PC-9 (cell line): ENCODE data around the gene APOH. TPM values are rescaled to one million over a fixed set of nuclear protein-coding genes. Genes with fewer than 3 reads are reported as not detected.

Experiments
- BruUV-seq: library from RNA; stranded (reverse); fragments of 400-500 nt; replicated peaks from 2 replicates; lab custom pipeline; 2021; lab: Mats Ljungman, UMichigan
- CTCF ChIA-PET: fragments of 300-600 bp; sonication (Branson Sonifier 250); formaldehyde crosslinking; loops from one replicate; lab custom pipeline; 2022; ENCODE audit warnings: antibody characterized with exemption; lab: Charles Lee
- POLR2A ChIA-PET: fragments of 300-600 bp; sonication (Branson Sonifier 250); formaldehyde crosslinking; loops from one replicate; lab custom pipeline; 2022; ENCODE audit warnings: antibody characterized with exemption; ENCODE audit not compliant: unreplicated experiment; lab: Charles Lee
- DNase-seq, 2 experiments: peaks; one replicate each; pipeline versions ENCODE4 v3.0.0 to v3.0.0-alpha.2; 2015 to 2022; ENCODE audit warnings: mixed read lengths in 1 of 2
- H2AFZ ChIP-seq: fragments of 200-600 bp; sonication (generic); 2 replicates; pipeline ENCODE4 v1.8.1; 2017; ENCODE audit warnings: antibody characterized with exemption
- H3F3A ChIP-seq: fragments of 200-600 bp; sonication (generic); 2 replicates; pipeline ENCODE4 v1.8.1; 2017; ENCODE audit warnings: antibody characterized with exemption, mild to moderate bottlenecking, low read depth; ENCODE audit not compliant: insufficient read depth
- H3K27ac ChIP-seq: fragments of 200-600 bp; sonication (generic); 2 replicates; pipeline ENCODE4 v1.6.1; 2016; ENCODE audit warnings: mixed run types
- H3K27me3 ChIP-seq: fragments of 200-600 bp; sonication (generic); 2 replicates; pipeline ENCODE4 v1.6.1; 2016; ENCODE audit warnings: low read depth, mixed run types; ENCODE audit not compliant: insufficient read depth
- H3K36me3 ChIP-seq: fragments of 200-600 bp; sonication (generic); 2 replicates; pipeline ENCODE4 v1.6.1; 2016; ENCODE audit warnings: low read depth, mixed run types
- H3K4me1 ChIP-seq: fragments of 200-600 bp; sonication (generic); replicated peaks from 2 replicates; pipeline ENCODE4 v1.6.1; 2016; ENCODE audit warnings: mixed run types; ENCODE audit not compliant: insufficient read depth
- H3K4me2 ChIP-seq: fragments of 200-600 bp; sonication (generic); 2 replicates; pipeline ENCODE4 v1.6.1; 2017; ENCODE audit warnings: mixed run types
- H3K4me3 ChIP-seq: fragments of 200-600 bp; sonication (generic); 2 replicates; pipeline ENCODE4 v1.6.1; 2016; ENCODE audit warnings: mixed run types
- H3K79me2 ChIP-seq: fragments of 200-600 bp; sonication (generic); 2 replicates; pipeline ENCODE4 v1.6.1; 2017; ENCODE audit warnings: low read depth, mixed run types
- H3K9me2 ChIP-seq: fragments of 200-600 bp; sonication (generic); 2 replicates; pipeline ENCODE4 v1.8.1; 2017; ENCODE audit warnings: mild to moderate bottlenecking; ENCODE audit not compliant: insufficient read depth
- H3K9me3 ChIP-seq: fragments of 200-600 bp; sonication (generic); 2 replicates; pipeline ENCODE4 v1.8.1; 2016; ENCODE audit warnings: low read depth; ENCODE audit not compliant: insufficient read depth
- H4K20me1 ChIP-seq: fragments of 200-600 bp; sonication (generic); 2 replicates; pipeline ENCODE4 v1.8.1; 2017; ENCODE audit not compliant: insufficient read depth
- CTCF ChIP-seq: fragments of 200-600 bp; sonication (generic); conservative IDR thresholded peaks from 2 replicates; pipeline ENCODE4 v1.6.1; 2017; ENCODE audit warnings: mixed run types, antibody characterized with exemption, mild to moderate bottlenecking, moderate library complexity
- EZH2 ChIP-seq: fragments of 200-600 bp; sonication (generic); IDR thresholded peaks from 2 replicates; pipeline ENCODE4 v1.8.0; 2017; ENCODE audit warnings: antibody characterized with exemption, low read depth
- intact Hi-C: fragments of 100-400 bp; cut with micrococcal nuclease; formaldehyde crosslinking; loops from one replicate; pipeline ENCODE4 v1.10.0; 2022; ENCODE audit not compliant: unreplicated experiment
- total RNA-seq: library from RNA; stranded (reverse); gene quantifications from 2 replicates; pipeline ENCODE4 v1.2.3, GENCODE V29; 2021

APOH gene
- total RNA-seq, 1 experiment from 2014 or later, result not detected

- Histone ChIP-seq H3K4me3 (no peak overlapping the region), H3K9me2 (no peaks in the 10 kb centered on the region), H4K20me1 (no peaks in the 10 kb centered on the region), H3K79me2 (no peaks in the 10 kb centered on the region), H3K36me3 (no peaks in the 10 kb centered on the region), H3K27me3 (no peaks in the 10 kb centered on the region), H3K27ac (no peak overlapping the region), H3K4me2 (no peak overlapping the region), H3K9me3 (no peaks in the 10 kb centered on the region; the same call in 1 of the 2 replicates), H3K4me1 (no peaks in the 10 kb centered on the region), H3F3A (no peaks in the 10 kb centered on the region), H2AFZ (no peak overlapping the region)
- BruUV-seq, result no TSS peak
- CTCF ChIA-PET, result no interaction called here
- DNase-seq, result no peak
- intact Hi-C loops, result no loop called here
- TF ChIP-seq EZH2 (no peak), CTCF (no peak)
- POLR2A ChIA-PET, result no interaction called here
Observed at GRCh38 chr17:66178642-66179041, 50.6 kb downstream of the APOH start.

DNA sequence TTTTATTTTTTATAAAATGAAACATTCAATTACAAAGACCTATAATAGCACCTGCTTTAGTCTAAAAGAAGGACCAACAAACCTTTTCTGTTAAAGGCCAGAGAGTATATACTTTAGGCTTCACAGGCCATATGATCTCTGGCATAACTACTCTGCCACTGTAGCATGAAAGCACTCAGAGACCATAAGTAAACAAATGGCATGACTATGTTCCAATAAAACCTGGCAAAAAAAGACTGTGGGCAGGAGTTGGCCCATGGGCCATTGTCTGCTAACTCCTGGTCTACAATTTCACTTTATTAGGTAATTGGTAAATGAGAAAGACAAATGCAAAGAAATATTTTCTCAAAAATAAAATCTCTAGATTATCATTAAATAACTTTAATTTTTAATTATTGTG lies 52.2 kb downstream of the APOH start:
- no TSS peak for BruUV-seq
- no peaks in the 10 kb centered on the region for H4K20me1 ChIP-seq
- ChIA-PET CTCF (interaction anchor here (0.6 kb wide), 1 partner anchor 123 kb away, joined by 3 read pairs; no protein-coding TSS in a partner anchor), POLR2A (no interaction called here)
- intact Hi-C loops, result no loop called here
- TF ChIP-seq EZH2 (no peak), CTCF (no peak)
- H3K79me2 ChIP-seq, result no peaks in the 10 kb centered on the region
- no peaks in the 10 kb centered on the region for H3K9me2 ChIP-seq
- H3K4me3 ChIP-seq, result no peak overlapping the region
- H3K27ac ChIP-seq, result no peak overlapping the region
- H3K4me1 ChIP-seq, result no peaks in the 10 kb centered on the region
- H3K4me2 ChIP-seq, result no peak overlapping the region
- no peaks in the 10 kb centered on the region; the same call in 1 of the 2 replicates for H3K9me3 ChIP-seq
- DNase-seq, result no peak
- H2AFZ ChIP-seq, result no peak overlapping the region
- H3K27me3 ChIP-seq, result no peaks in the 10 kb centered on the region
- no peaks in the 10 kb centered on the region for H3K36me3 ChIP-seq
- H3F3A ChIP-seq, result no peaks in the 10 kb centered on the region

DNA sequence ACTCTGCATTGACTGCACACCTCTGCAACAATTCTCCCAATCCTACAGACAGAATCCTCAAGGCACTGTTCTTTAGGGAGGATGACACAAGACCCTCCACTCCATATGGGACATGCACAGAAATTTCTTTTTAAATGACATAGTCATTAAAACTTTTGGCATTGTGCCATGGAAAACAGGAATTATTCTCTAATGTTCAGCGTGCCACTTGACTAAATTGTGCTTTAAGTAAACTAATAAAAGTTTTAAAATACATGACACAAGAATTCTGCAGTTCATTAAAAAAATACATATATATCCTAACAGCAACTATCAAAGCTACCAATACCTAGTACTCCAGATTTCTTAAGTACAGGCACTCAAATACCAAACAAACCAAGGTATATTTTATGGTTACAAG lies 53.3 kb downstream of the APOH start:
- H3K4me3 ChIP-seq, result no peak overlapping the region
- no peak overlapping the region for H3K27ac ChIP-seq
- DNase-seq, result no peak
- no peak overlapping the region for H2AFZ ChIP-seq
- H3K9me2 ChIP-seq, result no peaks in the 10 kb centered on the region
- no peaks in the 10 kb centered on the region for H3K4me1 ChIP-seq
- ChIA-PET CTCF (no interaction called here), POLR2A (no interaction called here)
- no peaks in the 10 kb centered on the region; the same call in 1 of the 2 replicates for H3K9me3 ChIP-seq
- no peaks in the 10 kb centered on the region for H4K20me1 ChIP-seq
- intact Hi-C loops, result no loop called here
- no peaks in the 10 kb centered on the region for H3F3A ChIP-seq
- no peaks in the 10 kb centered on the region for H3K36me3 ChIP-seq
- TF ChIP-seq CTCF, result no peak
- no peaks in the 10 kb centered on the region for H3K79me2 ChIP-seq
- H3K27me3 ChIP-seq, result no peaks in the 10 kb centered on the region
- H3K4me2 ChIP-seq, result no peak overlapping the region
- no TSS peak for BruUV-seq
